Suprapubic skin (tissue), 4 donors: Measurements from ENCODE around the gene INF2. TPM values are rescaled to one million over a fixed set of nuclear protein-coding genes. Genes with fewer than 3 reads are reported as not detected.
"Not testable (repeated sequence)": the region's sequence is repeated elsewhere in the genome, so short reads cannot be mapped to it uniquely, and the experiment has no call there.

Source experiments
- DNase-seq, 2 donors: peaks; one replicate each; pipeline ENCODE4 v3.0.0-alpha.2; 2019; ENCODE audit warnings: low spot score in 2 of 2
- H3K27ac ChIP-seq: fragments of 200-600 bp; sonication (generic); one replicate; pipeline ENCODE4 v1.5.1; 2019
- H3K27me3 ChIP-seq: fragments of 200-600 bp; sonication (generic); one replicate; pipeline ENCODE4 v1.5.1; 2019
- H3K36me3 ChIP-seq: fragments of 200-600 bp; sonication (generic); one replicate; pipeline ENCODE4 v1.5.1; 2019
- H3K4me1 ChIP-seq: fragments of 200-600 bp; sonication (generic); one replicate; pipeline ENCODE4 v1.5.1; 2019
- H3K4me3 ChIP-seq: fragments of 200-600 bp; sonication (generic); one replicate; pipeline ENCODE4 v1.5.1; 2019; ENCODE audit warnings: mild to moderate bottlenecking
- H3K9me3 ChIP-seq: fragments of 200-600 bp; sonication (generic); one replicate; pipeline ENCODE4 v1.5.1; 2019
- EP300 ChIP-seq: sonication (generic); formaldehyde crosslinking; IDR thresholded peaks from one replicate; pipeline ENCODE4 v1.6.1; 2017; ENCODE audit warnings: antibody characterized with exemption
- POLR2A ChIP-seq, 2 donors: fragments of 450-650 bp; IDR thresholded peaks; one replicate each; pipeline ENCODE4 v1.6.1; 2017; ENCODE audit warnings: antibody characterized with exemption in 2 of 2, mild to moderate bottlenecking in 2 of 2, moderate library complexity in 2 of 2
- POLR2AphosphoS5 ChIP-seq, 3 donors: sonication (generic); formaldehyde crosslinking; IDR thresholded peaks; one replicate each; pipeline ENCODE4 v1.6.1; 2017; ENCODE audit warnings: antibody characterized with exemption in 3 of 3
- WGBS: methylation state at CpG from one replicate; pipeline ENCODE4 v1.1.5; 2018; 5-methylcytosine and 5-hydroxymethylcytosine counted together
- total RNA-seq, 4 donors: library from RNA; depleted of rRNA; stranded (reverse); fragments of >200 nt; gene quantifications; one replicate each; pipeline ENCODE4 v1.1.0, GENCODE V29; 2016
- TF ChIP-seq, protein P1 (sequence below), 2 donors: fragments of 200-600 bp in 1 of 2; fragments of 450-650 bp in 1 of 2; sonication (generic) in 1 of 2; IDR thresholded peaks; one replicate each; pipeline ENCODE4 v1.5.1; 2016 to 2019; ENCODE audit warnings: antibody characterized with exemption in 2 of 2, mild to moderate bottlenecking in 1 of 2, moderate library complexity in 1 of 2

INF2 gene
- total RNA-seq, 4 donors from 2014 or later: 52.1 to 126 (median 81.8) TPM

DNA sequence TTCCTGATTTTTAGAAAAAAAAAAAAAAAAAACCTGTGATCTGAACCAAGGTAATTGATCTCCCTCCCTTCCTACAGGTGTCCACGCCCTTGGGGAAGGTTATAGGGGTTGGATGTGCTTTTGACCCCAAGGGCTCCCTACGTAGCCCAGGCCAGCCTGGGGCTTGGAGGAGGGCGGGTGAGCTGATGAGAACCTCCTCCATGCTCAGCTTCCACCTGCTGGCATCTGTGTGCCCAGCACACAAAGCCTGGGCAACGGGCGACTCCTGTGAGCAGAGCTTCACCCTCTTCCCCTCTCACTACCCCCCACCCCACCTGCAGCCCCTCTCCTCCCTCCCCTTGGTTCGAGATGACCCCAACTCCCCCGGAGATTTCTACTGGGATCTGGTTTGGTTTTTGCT lies 25.3 kb upstream of the INF2 start:
- TF ChIP-seq EP300 (no peak), POLR2AphosphoS5 (IDR thresholded peaks at IDR 0.05) (no peak), POLR2A (IDR thresholded peaks at IDR 0.05) (no peak)
- TF ChIP-seq, protein P1, sequence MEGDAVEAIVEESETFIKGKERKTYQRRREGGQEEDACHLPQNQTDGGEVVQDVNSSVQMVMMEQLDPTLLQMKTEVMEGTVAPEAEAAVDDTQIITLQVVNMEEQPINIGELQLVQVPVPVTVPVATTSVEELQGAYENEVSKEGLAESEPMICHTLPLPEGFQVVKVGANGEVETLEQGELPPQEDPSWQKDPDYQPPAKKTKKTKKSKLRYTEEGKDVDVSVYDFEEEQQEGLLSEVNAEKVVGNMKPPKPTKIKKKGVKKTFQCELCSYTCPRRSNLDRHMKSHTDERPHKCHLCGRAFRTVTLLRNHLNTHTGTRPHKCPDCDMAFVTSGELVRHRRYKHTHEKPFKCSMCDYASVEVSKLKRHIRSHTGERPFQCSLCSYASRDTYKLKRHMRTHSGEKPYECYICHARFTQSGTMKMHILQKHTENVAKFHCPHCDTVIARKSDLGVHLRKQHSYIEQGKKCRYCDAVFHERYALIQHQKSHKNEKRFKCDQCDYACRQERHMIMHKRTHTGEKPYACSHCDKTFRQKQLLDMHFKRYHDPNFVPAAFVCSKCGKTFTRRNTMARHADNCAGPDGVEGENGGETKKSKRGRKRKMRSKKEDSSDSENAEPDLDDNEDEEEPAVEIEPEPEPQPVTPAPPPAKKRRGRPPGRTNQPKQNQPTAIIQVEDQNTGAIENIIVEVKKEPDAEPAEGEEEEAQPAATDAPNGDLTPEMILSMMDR (IDR thresholded peaks at IDR 0.05): no peak
- H3K4me1 ChIP-seq: peaks cover 20% of the 10 kb centered on the region
- no peak for DNase-seq
- WGBS: 68% methylated on average over 7 of the region's 7 CpGs
- no peak overlapping the region for H3K4me3 ChIP-seq
- no peak overlapping the region for H3K27ac ChIP-seq
- no peaks in the 10 kb centered on the region for H3K36me3 ChIP-seq
- peaks cover 19% of the 10 kb centered on the region for H3K27me3 ChIP-seq
- H3K9me3 ChIP-seq: no peaks in the 10 kb centered on the region

DNA sequence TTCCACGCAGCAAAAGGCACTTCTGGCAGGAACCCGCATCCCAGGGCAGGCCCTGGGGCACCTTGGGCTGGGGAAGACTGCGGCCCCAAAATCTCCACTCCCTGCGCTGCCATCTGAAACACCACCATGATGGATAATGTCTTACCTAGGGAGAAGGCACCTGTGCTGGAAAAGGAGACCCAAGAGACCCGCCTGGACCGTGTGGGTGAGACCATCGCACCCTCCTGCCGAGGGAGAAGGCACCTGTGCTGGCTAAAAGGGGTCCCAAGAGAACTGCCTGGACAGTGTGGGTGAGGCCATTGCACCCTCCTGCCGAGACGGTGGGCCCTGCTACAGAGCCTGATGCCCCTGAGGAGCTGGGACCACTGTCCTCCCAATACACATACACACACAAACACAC lies 24.8 kb upstream of the INF2 start:
- TF ChIP-seq POLR2A (IDR thresholded peaks at IDR 0.05): no peak
- TF ChIP-seq, protein P1 (IDR thresholded peaks at IDR 0.05): no peak
- no peak overlapping the region for H3K27ac ChIP-seq
- no peak overlapping the region for H3K4me3 ChIP-seq
- H3K27me3 ChIP-seq: peaks cover 15% of the 10 kb centered on the region
- no peaks in the 10 kb centered on the region for H3K9me3 ChIP-seq
- H3K4me1 ChIP-seq: peaks cover 20% of the 10 kb centered on the region
- H3K36me3 ChIP-seq: no peaks in the 10 kb centered on the region
- DNase-seq: no peak
- 82% methylated on average over 8 of the region's 10 CpGs for WGBS

DNA sequence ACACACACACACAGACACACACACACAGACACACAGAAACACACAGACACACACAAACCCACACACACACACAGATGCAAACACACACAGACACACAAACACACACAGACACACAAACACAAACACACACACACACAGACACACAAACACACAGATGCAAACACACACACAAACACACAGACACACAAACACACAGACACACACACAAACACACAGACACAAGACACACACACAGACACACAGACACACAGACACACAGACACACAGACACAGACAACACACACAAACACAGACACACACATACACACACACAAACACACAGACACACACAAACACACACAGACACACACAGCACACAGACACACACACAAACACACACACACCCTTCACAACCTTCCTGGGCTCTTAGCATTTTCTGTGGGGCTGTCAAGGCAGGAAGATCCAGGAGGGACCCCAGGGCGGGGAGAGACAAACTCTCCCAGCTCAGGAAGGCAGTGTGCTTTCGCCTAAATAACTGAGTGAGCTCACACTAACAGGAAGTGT lies 24.2 kb upstream of the INF2 start:
- peaks cover 9% of the 10 kb centered on the region for H3K27me3 ChIP-seq
- H3K4me3 ChIP-seq: no peak overlapping the region
- 51% methylated on average over 2 of the region's 2 CpGs for WGBS
- no peaks in the 10 kb centered on the region for H3K9me3 ChIP-seq
- peaks cover 16% of the 10 kb centered on the region for H3K4me1 ChIP-seq
- H3K27ac ChIP-seq: no peak overlapping the region
- no peaks in the 10 kb centered on the region for H3K36me3 ChIP-seq
- TF ChIP-seq EP300 (no peak), POLR2A (IDR thresholded peaks at IDR 0.05) (no peak), POLR2AphosphoS5 (IDR thresholded peaks at IDR 0.05) (no peak)
- TF ChIP-seq, protein P1 (IDR thresholded peaks at IDR 0.05): no peak
- no peak for DNase-seq

DNA sequence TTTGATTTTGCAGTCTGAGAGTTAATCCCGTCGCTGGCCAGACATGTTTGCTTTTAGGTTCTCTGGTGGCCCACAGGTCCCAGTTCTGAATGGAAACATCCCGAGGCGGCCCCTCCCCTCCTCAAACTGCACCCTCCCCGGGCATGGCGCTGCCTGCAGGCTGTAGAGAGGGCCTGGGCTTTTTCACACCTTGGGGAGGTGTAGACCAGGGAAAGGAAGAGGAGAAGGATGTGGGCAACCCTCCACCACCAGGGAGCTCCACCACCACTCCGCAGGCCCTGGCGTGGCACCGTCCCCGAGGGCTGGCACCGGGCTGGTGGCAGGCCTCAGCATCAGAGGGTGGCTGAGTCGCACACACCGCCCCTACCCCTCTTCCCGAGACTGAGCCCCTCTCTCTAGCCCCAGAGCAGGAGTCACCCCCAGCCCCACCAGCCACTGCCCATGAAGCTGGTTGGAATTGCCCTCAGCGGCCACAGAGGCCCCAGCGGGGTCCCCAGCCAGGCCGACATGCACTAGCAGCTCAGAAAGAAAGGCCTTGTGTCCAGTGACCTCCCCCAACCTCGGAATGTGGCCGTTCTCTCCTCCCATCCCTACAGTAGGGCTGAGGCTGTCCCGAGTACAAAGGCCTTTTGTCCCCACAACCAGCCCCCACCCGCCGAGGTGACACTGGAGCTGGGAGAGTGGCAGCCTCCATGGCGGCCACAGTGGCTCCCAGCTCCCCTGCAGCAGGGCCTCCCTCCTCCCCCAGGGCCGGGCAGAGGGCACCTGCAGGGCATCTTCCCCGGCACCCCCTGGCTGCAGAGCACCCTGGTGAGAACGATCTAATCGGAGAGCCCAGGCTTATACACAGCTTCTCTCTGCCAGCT lies 23.5 kb upstream of the INF2 start:
- H3K4me3 ChIP-seq: no peak overlapping the region
- H3K4me1 ChIP-seq: peaks cover 12% of the 10 kb centered on the region
- no peaks in the 10 kb centered on the region for H3K9me3 ChIP-seq
- no peak for DNase-seq
- 58% methylated on average over 19 of the region's 27 CpGs for WGBS
- no peak overlapping the region for H3K27ac ChIP-seq
- H3K27me3 ChIP-seq: peaks cover 2% of the 10 kb centered on the region
- TF ChIP-seq POLR2A (IDR thresholded peaks at IDR 0.05): no peak
- no peak for TF ChIP-seq POLR2AphosphoS5 (IDR thresholded peaks at IDR 0.05)
- TF ChIP-seq, protein P1 (IDR thresholded peaks at IDR 0.05): peak in 1 of 2 donors; percentile 45
- TF ChIP-seq EP300: no peak
- no peaks in the 10 kb centered on the region for H3K36me3 ChIP-seq

DNA sequence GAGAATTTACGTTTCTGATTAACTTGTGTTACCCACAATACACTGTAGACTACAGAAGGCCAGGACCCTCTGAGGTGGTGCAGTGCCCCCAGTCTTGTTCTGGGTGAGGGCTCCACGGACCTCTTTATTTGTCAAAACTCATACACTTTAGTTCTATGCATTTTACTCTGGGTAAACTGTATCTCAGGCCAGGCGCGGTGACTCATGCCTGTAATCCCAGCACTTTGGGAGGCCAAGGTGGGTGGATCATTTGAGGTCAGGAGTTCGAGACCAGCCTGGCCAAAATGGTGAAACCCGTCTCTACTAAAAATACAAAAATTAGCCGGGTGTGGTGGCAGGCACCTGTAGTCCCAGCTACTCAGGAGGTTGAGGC lies 22.9 kb upstream of the INF2 start:
- not testable (repeated sequence) for H3K9me3 ChIP-seq, H3K27ac ChIP-seq, H3K27me3 ChIP-seq, H3K4me3 ChIP-seq, H3K36me3 ChIP-seq, DNase-seq
- WGBS: 79% methylated on average over 7 of the region's 7 CpGs
- peaks cover 12% of the 10 kb centered on the region for H3K4me1 ChIP-seq
